Activated naive CD8-positive, alpha-beta T cell treated with anti-CD3 and anti-CD28 coated beads for 36 hours (primary cell): Measurements from ENCODE around the gene PCNX2. TPM values are rescaled to one million over a fixed set of nuclear protein-coding genes. Genes with fewer than 3 reads are reported as not detected.

Experiments used
- DNase-seq: peaks from one replicate; pipeline ENCODE4 v3.0.0; 2021
- H3K27ac Mint-ChIP-seq: one replicate; pipeline ENCODE4 v1.8.0; 2022; ENCODE audit warnings: mild to moderate bottlenecking, moderate library complexity, mixed read lengths
- H3K27me3 Mint-ChIP-seq: one replicate; pipeline ENCODE4 v1.8.0; 2022; ENCODE audit warnings: mild to moderate bottlenecking, mixed read lengths
- H3K36me3 Mint-ChIP-seq: one replicate; pipeline ENCODE4 v1.8.0; 2021; ENCODE audit warnings: mild to moderate bottlenecking, mixed read lengths
- H3K4me1 Mint-ChIP-seq: one replicate; pipeline ENCODE4 v1.8.0; 2021; ENCODE audit warnings: mixed read lengths
- H3K4me3 Mint-ChIP-seq: one replicate; pipeline ENCODE4 v1.8.0; 2022; ENCODE audit warnings: mild to moderate bottlenecking, moderate library complexity, mixed read lengths
- H3K9me3 Mint-ChIP-seq: one replicate; pipeline ENCODE4 v1.8.0; 2022; ENCODE audit warnings: mixed read lengths
- total RNA-seq, 2 experiments: library from RNA; stranded (reverse); gene quantifications; one replicate each; pipeline ENCODE4 v1.2.3, GENCODE V29; 2021

The PCNX2 gene
- total RNA-seq, 2 experiments from 2014 or later = 10.6 to 12.5 TPM

DNA sequence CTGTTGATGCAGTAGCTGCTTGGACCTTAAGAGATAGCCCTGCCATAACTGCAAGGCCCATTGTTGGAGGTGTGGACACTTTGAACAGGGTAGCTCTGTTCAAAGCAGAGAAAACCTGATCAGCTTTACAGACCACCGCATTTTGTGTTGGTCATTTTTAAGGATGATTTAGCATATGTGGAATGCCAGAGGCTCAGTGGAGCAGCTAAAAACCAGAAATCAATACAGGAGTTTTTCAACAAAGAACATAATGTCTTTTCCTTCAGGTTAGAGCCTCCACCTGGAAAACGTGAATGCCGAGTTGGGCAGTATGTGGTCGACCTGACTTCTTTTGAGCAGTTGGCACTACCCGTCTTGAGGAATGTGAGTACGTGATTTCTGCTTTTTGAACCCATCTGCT lies 339.4 kb downstream of the PCNX2 start:
- H3K27ac Mint-ChIP-seq = no peak overlapping the region
- DNase-seq = no peak
- peaks cover 22% of the 10 kb centered on the region for H3K4me1 Mint-ChIP-seq
- H3K36me3 Mint-ChIP-seq = peaks cover 47% of the 10 kb centered on the region
- H3K4me3 Mint-ChIP-seq = no peak overlapping the region
- no peaks in the 10 kb centered on the region for H3K27me3 Mint-ChIP-seq
- H3K9me3 Mint-ChIP-seq = peaks cover 6% of the 10 kb centered on the region

GRCh38 chr1:232954594-232955365 lies 340.7 kb downstream of the PCNX2 start:
- Mint-ChIP-seq H3K27me3 (no peaks in the 10 kb centered on the region), H3K27ac (no peak overlapping the region), H3K4me1 (peaks cover 28% of the 10 kb centered on the region), H3K36me3 (peaks cover 42% of the 10 kb centered on the region), H3K9me3 (peaks cover 6% of the 10 kb centered on the region), H3K4me3 (no peak overlapping the region)
- no peak for DNase-seq

GRCh38 chr1:232952514-232953499 lies 342.7 kb downstream of the PCNX2 start:
- peaks cover 24% of the 10 kb centered on the region for H3K36me3 Mint-ChIP-seq
- peaks cover 35% of the 10 kb centered on the region for H3K4me1 Mint-ChIP-seq
- peaks cover 2% of the 10 kb centered on the region for H3K9me3 Mint-ChIP-seq
- H3K27me3 Mint-ChIP-seq = no peaks in the 10 kb centered on the region
- H3K27ac Mint-ChIP-seq = no peak overlapping the region
- no peak for DNase-seq
- peak overlapping the region; percentile 46 for H3K4me3 Mint-ChIP-seq

DNA sequence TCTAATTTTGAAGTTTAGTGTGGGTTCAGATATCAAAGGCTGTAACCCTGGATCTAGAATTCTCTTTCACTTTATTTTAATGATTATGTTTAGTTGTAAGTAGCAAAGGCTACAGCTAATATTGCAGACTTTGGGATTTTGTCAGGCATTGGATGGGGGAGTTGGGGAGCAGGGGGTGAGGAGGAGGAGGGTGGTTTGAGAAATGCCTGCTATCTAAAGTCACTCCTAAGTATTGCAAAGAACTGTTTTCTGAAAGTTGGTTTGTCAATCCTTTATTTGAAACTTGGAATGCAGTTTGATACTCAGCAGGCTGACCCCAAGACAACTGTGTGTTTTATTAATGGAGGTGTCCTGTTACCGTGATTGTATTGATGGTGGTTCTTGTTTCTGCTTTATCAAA lies 343.9 kb downstream of the PCNX2 start:
- Mint-ChIP-seq H3K27ac (no peak overlapping the region), H3K9me3 (no peaks in the 10 kb centered on the region), H3K4me3 (peak overlapping the region; percentile 96), H3K36me3 (peaks cover 12% of the 10 kb centered on the region), H3K27me3 (no peaks in the 10 kb centered on the region), H3K4me1 (peaks cover 35% of the 10 kb centered on the region)
- DNase-seq = no peak

DNA sequence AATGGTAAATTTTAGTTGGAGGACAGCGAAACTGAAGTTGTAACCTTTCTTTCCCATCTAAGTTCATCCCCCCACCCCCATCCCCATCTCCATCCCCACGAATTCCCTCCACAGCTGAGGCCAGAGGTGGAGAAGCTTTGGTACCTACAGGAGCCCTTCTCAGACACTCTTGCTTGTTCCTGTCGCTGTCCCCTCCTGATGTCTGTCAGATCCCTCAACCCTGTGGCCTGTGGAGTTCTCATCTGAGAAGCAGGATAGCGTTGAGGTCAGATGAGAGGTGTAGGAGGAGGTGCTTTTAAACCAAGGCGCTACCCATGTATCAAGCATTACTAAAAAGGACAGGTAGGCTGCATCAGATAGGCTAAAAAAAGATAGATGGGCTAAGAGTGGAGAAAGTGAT lies 344.3 kb downstream of the PCNX2 start:
- Mint-ChIP-seq H3K9me3 (no peaks in the 10 kb centered on the region), H3K27me3 (no peaks in the 10 kb centered on the region), H3K4me3 (peak overlapping the region; percentile 96), H3K36me3 (peaks cover 10% of the 10 kb centered on the region), H3K4me1 (peaks cover 35% of the 10 kb centered on the region), H3K27ac (peak overlapping the region; percentile 94)
- DNase-seq = peak; percentile 14

- Mint-ChIP-seq H3K4me1 (peaks cover 35% of the 10 kb centered on the region), H3K36me3 (peaks cover 10% of the 10 kb centered on the region), H3K4me3 (peak within 1 kb of the TSS; percentile 96), H3K27me3 (no peaks in the 10 kb centered on the region), H3K9me3 (no peaks in the 10 kb centered on the region), H3K27ac (peak within 1 kb of the TSS; percentile 94)
- DNase-seq = peak; percentile 95
Observed at GRCh38 chr1:232950197-232951176, 345.0 kb downstream of the PCNX2 start, which contains the start of gene NTPCR. Gene NTPCR (plus strand): TSS chr1:232950611. CDS start chr1:232950711, 100 bp downstream.

GRCh38 chr1:232949636-232950196 lies 345.8 kb downstream of the PCNX2 start:
- Mint-ChIP-seq H3K27ac (peak overlapping the region; percentile 94), H3K4me1 (peaks cover 37% of the 10 kb centered on the region), H3K36me3 (peaks cover 7% of the 10 kb centered on the region), H3K27me3 (no peaks in the 10 kb centered on the region), H3K9me3 (no peaks in the 10 kb centered on the region), H3K4me3 (peak overlapping the region; percentile 96)
- no peak for DNase-seq

DNA sequence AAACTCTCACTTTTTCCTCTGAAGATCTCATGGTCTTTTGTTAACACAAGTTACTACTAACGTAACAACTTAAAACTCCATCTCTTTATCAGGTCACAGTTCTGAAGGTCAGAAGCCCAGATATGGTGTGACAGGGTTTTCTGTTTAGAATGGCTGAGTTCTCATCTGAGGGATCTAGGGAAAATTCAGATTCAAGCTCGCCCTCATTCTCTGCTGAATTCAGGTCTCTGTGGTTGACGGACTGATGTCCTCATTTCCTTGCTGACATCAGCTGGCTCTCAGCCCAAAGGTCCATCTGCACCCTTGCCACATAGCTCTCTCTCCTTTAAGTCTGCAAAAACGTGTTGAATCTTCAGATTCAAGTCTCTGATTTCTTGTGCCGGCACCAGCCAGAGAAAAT lies 351.2 kb downstream of the PCNX2 start:
- Mint-ChIP-seq H3K36me3 (peaks cover 8% of the 10 kb centered on the region), H3K27ac (peak overlapping the region; percentile 94), H3K9me3 (no peaks in the 10 kb centered on the region), H3K4me1 (peaks cover 25% of the 10 kb centered on the region), H3K4me3 (no peak overlapping the region), H3K27me3 (no peaks in the 10 kb centered on the region)
- no peak for DNase-seq

- peak overlapping the region; percentile 94 for H3K27ac Mint-ChIP-seq
- peaks cover 22% of the 10 kb centered on the region for H3K4me1 Mint-ChIP-seq
- H3K27me3 Mint-ChIP-seq = peaks cover 4% of the 10 kb centered on the region
- no peak overlapping the region for H3K4me3 Mint-ChIP-seq
- H3K9me3 Mint-ChIP-seq = no peaks in the 10 kb centered on the region
- peak; percentile 54 for DNase-seq
- peaks cover 8% of the 10 kb centered on the region for H3K36me3 Mint-ChIP-seq
Observed at GRCh38 chr1:232943679-232944252, 351.8 kb downstream of the PCNX2 start.

DNA sequence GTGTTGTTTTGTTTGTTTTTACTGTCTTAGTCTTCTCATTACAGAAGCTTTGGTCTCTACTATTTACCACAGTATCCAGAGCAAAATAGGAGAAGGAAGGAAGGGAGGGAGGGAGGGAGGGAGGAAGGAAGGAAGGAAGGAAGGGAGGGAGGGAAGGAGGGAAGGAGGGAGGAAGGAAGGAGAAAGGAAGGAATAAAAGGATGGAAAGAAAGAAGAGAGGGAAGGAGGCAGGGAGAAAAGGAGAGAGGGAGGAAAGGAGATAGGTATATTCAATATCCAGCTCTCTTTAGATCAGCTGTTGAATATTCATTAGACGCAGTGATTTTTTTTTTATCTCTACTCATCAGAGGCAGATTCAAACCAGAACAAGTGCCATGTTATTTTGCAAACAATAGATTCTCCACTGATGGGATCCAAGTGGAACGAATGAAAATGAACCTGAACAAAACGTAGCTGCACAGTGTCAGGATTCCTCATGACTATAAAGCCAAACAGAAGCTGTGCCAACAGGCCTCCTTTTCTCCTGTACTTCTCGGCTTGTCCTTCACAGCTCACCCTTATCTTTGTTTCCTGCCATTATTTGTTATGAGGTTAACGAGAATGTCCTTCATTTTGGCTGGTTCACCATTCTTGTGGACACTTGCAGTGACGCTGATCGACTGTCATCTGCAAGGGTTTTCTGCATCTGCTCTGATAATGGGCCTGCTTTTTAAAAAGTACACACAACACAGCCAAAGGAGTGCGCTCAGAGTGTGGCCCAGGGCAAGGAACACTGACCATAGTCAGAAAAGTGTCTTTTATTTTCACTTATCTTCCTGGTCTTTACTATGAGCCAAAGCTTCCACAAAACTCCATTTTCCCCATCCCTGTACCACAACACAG lies 352.9 kb downstream of the PCNX2 start:
- peak overlapping the region; percentile 94 for H3K27ac Mint-ChIP-seq
- peaks cover 22% of the 10 kb centered on the region for H3K4me1 Mint-ChIP-seq
- H3K27me3 Mint-ChIP-seq = peaks cover 6% of the 10 kb centered on the region
- no peaks in the 10 kb centered on the region for H3K9me3 Mint-ChIP-seq
- no peak overlapping the region for H3K4me3 Mint-ChIP-seq
- no peak for DNase-seq
- peaks cover 8% of the 10 kb centered on the region for H3K36me3 Mint-ChIP-seq

GRCh38 chr1:232940262-232940661 lies 355.3 kb downstream of the PCNX2 start:
- peaks cover 8% of the 10 kb centered on the region for H3K36me3 Mint-ChIP-seq

DNA sequence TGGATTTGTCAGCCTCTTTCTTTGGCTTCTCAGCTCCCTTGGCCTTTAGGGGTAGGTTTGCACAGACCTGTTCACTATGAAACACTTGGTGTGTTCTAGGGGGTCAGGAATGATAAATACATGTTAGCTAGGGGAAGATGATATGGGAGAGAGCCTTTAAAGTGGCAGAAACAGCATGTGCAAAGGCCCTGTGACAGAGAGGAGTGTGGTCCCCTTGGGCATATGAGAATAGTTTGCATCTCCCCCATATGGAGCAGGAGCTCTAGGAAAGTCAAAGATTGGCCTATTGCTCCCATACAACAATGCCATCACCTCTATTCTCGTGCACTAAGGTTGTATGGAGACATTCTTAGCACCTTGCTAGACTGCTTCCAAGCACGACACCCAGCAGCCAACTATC lies 355.8 kb downstream of the PCNX2 start:
- Mint-ChIP-seq H3K36me3 (peaks cover 8% of the 10 kb centered on the region), H3K4me1 (peaks cover 20% of the 10 kb centered on the region), H3K27me3 (peaks cover 11% of the 10 kb centered on the region), H3K4me3 (no peak overlapping the region), H3K9me3 (no peaks in the 10 kb centered on the region), H3K27ac (no peak overlapping the region)
- DNase-seq = no peak

More at GRCh38 chr1:232940262-232940661, 355.3 kb downstream of the PCNX2 start:
- peaks cover 22% of the 10 kb centered on the region for H3K4me1 Mint-ChIP-seq
- no peak overlapping the region for H3K4me3 Mint-ChIP-seq
- H3K9me3 Mint-ChIP-seq = no peaks in the 10 kb centered on the region
- H3K27me3 Mint-ChIP-seq = peaks cover 11% of the 10 kb centered on the region
- H3K27ac Mint-ChIP-seq = no peak overlapping the region
- no peak for DNase-seq

GRCh38 chr1:232938926-232939325 lies 356.6 kb downstream of the PCNX2 start:
- no peak for DNase-seq
- Mint-ChIP-seq H3K36me3 (peaks cover 3% of the 10 kb centered on the region), H3K4me3 (no peak overlapping the region), H3K27me3 (peaks cover 11% of the 10 kb centered on the region), H3K9me3 (no peaks in the 10 kb centered on the region), H3K27ac (no peak overlapping the region), H3K4me1 (peaks cover 13% of the 10 kb centered on the region)
